OCI-LY3 (cell line): ENCODE results near the gene AMMECR1.

ENCODE experiments used
- H2AFZ ChIP-seq: fragments of 200-600, 300-600 bp; shearing (Covaris generic); 2 replicates; pipeline ENCODE4 v1.6.0; 2014; ENCODE audit warnings: antibody characterized with exemption, low read depth, low read length
- H3K27ac ChIP-seq: fragments of 200-600, 300-600 bp; sonication (generic); 2 replicates; pipeline ENCODE4 v1.5.1; 2014; ENCODE audit warnings: mild to moderate bottlenecking, low read length, moderate library complexity, mixed read lengths
- H3K27me3 ChIP-seq: fragments of 200-600, 300-600 bp; sonication (generic); 2 replicates; pipeline ENCODE4 v1.6.1; 2014; ENCODE audit warnings: low read depth, low read length, mixed read lengths
- H3K36me3 ChIP-seq: fragments of 200-600, 300-600 bp; sonication (generic); replicated peaks from 2 replicates; pipeline ENCODE3; 2014; ENCODE audit warnings: low read depth, low read length, mixed read lengths
- H3K4me1 ChIP-seq: fragments of 300-600, 200-600 bp; sonication (generic); 2 replicates; pipeline ENCODE4 v1.6.1; 2014; ENCODE audit warnings: low read length, mixed read lengths
- H3K4me2 ChIP-seq: fragments of 200-600, 300-600 bp; sonication (generic); 2 replicates; pipeline ENCODE4 v1.6.1; 2014; ENCODE audit warnings: low read length, mixed read lengths
- H3K4me3 ChIP-seq: fragments of 300-600, 200-600 bp; sonication (generic); 2 replicates; pipeline ENCODE4 v1.5.1; 2014; ENCODE audit warnings: antibody characterized with exemption, mild to moderate bottlenecking, low read length, moderate library complexity
- H3K79me2 ChIP-seq: fragments of 300-600, 200-600 bp; shearing (Covaris generic); 2 replicates; pipeline ENCODE4 v1.6.1; 2014; ENCODE audit warnings: mild to moderate bottlenecking, low read length, mixed read lengths
- H3K9ac ChIP-seq: fragments of 300-600, 200-600 bp; shearing (Covaris generic); 2 replicates; pipeline ENCODE4 v1.6.0; 2014; ENCODE audit warnings: mild to moderate bottlenecking, low read length, moderate library complexity
- H3K9me3 ChIP-seq: fragments of 200-600, 300-600 bp; shearing (Covaris generic); 2 replicates; pipeline ENCODE4 v1.6.1; 2014; ENCODE audit warnings: low read length, mixed read lengths; ENCODE audit not compliant: insufficient read depth
- H4K20me1 ChIP-seq: fragments of 200-600, 300-600 bp; sonication (generic); 2 replicates; pipeline ENCODE4 v1.6.1; 2016; ENCODE audit warnings: low read length, mixed read lengths; ENCODE audit not compliant: insufficient read depth
- EZH2phosphoT487 ChIP-seq: fragments of 200-600 bp; shearing (Covaris generic); IDR thresholded peaks from 2 replicates; pipeline ENCODE4 v1.6.1; 2018; ENCODE audit warnings: antibody characterized with exemption, mixed run types, low read depth
- TF ChIP-seq, protein P1 (sequence below): fragments of 200-600, 300-600 bp; sonication (generic); IDR thresholded peaks from 2 replicates; pipeline ENCODE4 v1.5.1; 2014; ENCODE audit warnings: antibody characterized with exemption, low read length, low read depth

Gene AMMECR1

DNA sequence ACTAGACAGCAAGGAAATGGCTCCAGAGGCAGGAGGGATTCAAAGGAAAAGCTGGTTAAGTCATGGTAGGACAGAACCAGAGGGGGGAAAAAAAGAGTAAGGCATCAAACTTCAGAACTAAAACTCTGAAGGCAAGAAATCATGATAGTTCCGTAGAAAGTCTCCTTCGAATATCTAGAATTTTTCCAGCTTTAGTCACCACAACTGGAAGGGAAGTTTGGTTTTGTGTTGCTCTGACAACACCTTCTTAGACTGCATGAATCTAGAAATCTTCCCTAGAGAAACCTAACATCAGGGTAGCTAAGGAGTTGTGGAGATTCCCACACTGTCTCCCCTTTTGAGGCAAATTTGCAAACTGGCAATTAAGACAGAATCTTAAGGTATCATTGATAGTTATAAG lies 33.7 kb downstream of the AMMECR1 start:
- Histone ChIP-seq H3K4me3 (no peak overlapping the region), H3K79me2 (peaks cover 22% of the 10 kb centered on the region), H3K27me3 (no peaks in the 10 kb centered on the region), H3K4me1 (peaks cover 10% of the 10 kb centered on the region), H4K20me1 (no peaks in the 10 kb centered on the region), H3K4me2 (no peak overlapping the region), H3K9me3 (no peaks in the 10 kb centered on the region), H3K9ac (no peak overlapping the region), H2AFZ (no peak overlapping the region), H3K27ac (no peak overlapping the region), H3K36me3 (peaks cover 4% of the 10 kb centered on the region)
- TF ChIP-seq, protein P1, sequence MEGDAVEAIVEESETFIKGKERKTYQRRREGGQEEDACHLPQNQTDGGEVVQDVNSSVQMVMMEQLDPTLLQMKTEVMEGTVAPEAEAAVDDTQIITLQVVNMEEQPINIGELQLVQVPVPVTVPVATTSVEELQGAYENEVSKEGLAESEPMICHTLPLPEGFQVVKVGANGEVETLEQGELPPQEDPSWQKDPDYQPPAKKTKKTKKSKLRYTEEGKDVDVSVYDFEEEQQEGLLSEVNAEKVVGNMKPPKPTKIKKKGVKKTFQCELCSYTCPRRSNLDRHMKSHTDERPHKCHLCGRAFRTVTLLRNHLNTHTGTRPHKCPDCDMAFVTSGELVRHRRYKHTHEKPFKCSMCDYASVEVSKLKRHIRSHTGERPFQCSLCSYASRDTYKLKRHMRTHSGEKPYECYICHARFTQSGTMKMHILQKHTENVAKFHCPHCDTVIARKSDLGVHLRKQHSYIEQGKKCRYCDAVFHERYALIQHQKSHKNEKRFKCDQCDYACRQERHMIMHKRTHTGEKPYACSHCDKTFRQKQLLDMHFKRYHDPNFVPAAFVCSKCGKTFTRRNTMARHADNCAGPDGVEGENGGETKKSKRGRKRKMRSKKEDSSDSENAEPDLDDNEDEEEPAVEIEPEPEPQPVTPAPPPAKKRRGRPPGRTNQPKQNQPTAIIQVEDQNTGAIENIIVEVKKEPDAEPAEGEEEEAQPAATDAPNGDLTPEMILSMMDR, result no peak
- TF ChIP-seq EZH2phosphoT487, result no peak

DNA sequence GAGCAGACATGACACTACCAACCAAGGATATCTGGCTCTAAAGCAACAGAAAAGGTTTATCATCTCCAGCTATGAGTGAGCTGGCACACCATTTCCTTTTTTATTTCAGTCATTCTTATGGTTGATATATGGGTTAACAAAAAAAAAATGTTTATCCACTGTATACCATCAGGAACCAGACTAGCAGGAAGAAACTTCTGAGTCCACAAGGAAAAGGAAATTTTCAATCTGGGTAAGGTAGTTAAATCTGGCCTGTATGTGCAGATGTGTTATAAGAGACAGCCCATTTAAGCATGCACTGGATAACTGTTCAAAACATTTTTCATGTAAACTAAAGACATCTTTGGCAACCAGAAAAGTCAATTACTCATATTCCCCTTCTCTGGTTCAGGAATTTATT lies 35.0 kb downstream of the AMMECR1 start:
- H3K36me3 ChIP-seq, result peaks cover 4% of the 10 kb centered on the region
- no peaks in the 10 kb centered on the region for H3K27me3 ChIP-seq
- H3K4me1 ChIP-seq, result peaks cover 10% of the 10 kb centered on the region
- H3K4me3 ChIP-seq, result no peak overlapping the region
- H3K79me2 ChIP-seq, result peaks cover 30% of the 10 kb centered on the region
- no peak overlapping the region for H3K9ac ChIP-seq
- H3K4me2 ChIP-seq, result no peak overlapping the region
- TF ChIP-seq, protein P1, result no peak
- H3K27ac ChIP-seq, result no peak overlapping the region
- no peaks in the 10 kb centered on the region for H4K20me1 ChIP-seq
- H3K9me3 ChIP-seq, result no peaks in the 10 kb centered on the region
- no peak overlapping the region for H2AFZ ChIP-seq

DNA sequence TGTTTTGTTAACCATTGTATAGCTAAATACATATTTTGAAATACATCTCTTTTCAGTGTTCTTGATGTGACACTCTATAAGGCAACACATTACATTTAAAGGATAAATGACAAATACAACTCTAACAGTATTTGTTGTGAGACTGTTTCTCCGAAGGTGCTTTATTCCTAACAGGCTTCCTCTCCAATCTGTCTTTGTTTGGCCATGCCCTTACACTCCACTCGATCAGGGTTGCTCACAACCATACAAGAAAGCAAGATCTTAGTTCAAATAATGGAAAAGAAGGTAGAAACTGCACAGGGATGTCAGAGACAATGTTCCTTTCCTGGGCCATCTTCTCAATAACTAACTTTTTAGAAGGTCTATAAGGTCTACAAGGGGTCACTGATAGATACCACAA lies 36.5 kb downstream of the AMMECR1 start:
- H3K4me2 ChIP-seq, result no peak overlapping the region
- no peaks in the 10 kb centered on the region for H4K20me1 ChIP-seq
- H3K27ac ChIP-seq, result no peak overlapping the region
- no peaks in the 10 kb centered on the region for H3K9me3 ChIP-seq
- peaks cover 40% of the 10 kb centered on the region for H3K79me2 ChIP-seq
- H3K9ac ChIP-seq, result no peak overlapping the region
- peaks cover 9% of the 10 kb centered on the region for H3K4me1 ChIP-seq
- no peak overlapping the region for H2AFZ ChIP-seq
- no peak for TF ChIP-seq EZH2phosphoT487
- TF ChIP-seq, protein P1, result no peak
- no peak overlapping the region for H3K4me3 ChIP-seq
- peaks cover 4% of the 10 kb centered on the region for H3K36me3 ChIP-seq
- no peaks in the 10 kb centered on the region for H3K27me3 ChIP-seq

DNA sequence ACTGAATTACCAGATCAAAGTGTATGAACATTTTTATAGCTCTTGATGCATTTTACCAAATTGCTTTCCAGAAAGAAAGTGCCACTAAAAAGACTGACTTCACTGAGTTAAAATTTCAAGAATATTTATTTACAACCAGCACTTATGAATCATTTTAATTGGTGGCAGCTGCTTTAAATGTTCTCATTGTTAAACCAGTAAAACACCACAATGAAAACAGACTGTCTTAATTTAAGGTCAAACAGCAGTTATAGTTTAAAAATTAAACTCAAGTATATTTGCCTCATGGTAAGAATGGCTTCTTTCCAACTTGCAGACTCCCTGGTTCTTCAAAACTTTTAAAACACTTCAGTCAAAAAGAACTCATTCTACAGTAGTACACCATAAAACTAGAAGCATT lies 36.9 kb downstream of the AMMECR1 start:
- TF ChIP-seq EZH2phosphoT487, result no peak
- TF ChIP-seq, protein P1, result no peak
- H3K4me2 ChIP-seq, result no peak overlapping the region
- peaks cover 39% of the 10 kb centered on the region for H3K79me2 ChIP-seq
- peaks cover 4% of the 10 kb centered on the region for H3K36me3 ChIP-seq
- no peaks in the 10 kb centered on the region for H3K9me3 ChIP-seq
- no peak overlapping the region for H3K27ac ChIP-seq
- H2AFZ ChIP-seq, result no peak overlapping the region
- H4K20me1 ChIP-seq, result no peaks in the 10 kb centered on the region
- H3K4me1 ChIP-seq, result peaks cover 4% of the 10 kb centered on the region
- H3K4me3 ChIP-seq, result no peak overlapping the region
- no peak overlapping the region for H3K9ac ChIP-seq
- no peaks in the 10 kb centered on the region for H3K27me3 ChIP-seq
